LNCaP clone FGC (cell line): ENCODE results near the gene DOK5.

Source experiments
- DNase-seq: peaks from one replicate; pipeline ENCODE4 v3.0.0-alpha.2; 2011; ENCODE audit warnings: low read depth
- H3K4me3 ChIP-seq: 2 replicates; pipeline ENCODE4 v1.5.1; 2011; ENCODE audit warnings: mild to moderate bottlenecking, low read depth, low read length, control low read depth
- TF ChIP-seq, protein P1 (sequence below): IDR thresholded peaks from 2 replicates; pipeline ENCODE4 v1.5.1; 2012; ENCODE audit warnings: mild to moderate bottlenecking; ENCODE audit not compliant: control insufficient read depth, insufficient read depth; ENCODE audit errors: extremely low read depth

The DOK5 gene

DNA sequence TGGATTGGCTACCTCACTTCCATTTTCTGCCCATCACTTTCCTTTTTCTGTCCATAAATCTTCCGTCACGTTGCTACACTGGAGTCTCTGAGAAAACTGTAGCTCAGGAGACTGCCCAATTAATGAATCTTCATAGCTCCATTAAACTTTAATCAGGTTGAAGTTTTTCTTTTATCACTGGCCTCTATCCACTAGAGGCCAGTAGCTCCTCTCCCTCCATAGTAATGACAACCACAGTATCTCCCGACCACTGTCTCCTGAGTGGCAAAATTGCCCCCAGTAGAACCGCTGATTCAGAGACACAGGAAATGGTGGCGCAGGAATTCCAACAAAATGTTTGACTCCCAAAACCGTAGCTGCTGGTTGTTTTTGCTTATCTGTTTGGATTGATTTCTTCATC is 18.4 kb upstream of the DOK5 start:
- no peak for DNase-seq
- no peak overlapping the region for H3K4me3 ChIP-seq
- TF ChIP-seq, protein P1, sequence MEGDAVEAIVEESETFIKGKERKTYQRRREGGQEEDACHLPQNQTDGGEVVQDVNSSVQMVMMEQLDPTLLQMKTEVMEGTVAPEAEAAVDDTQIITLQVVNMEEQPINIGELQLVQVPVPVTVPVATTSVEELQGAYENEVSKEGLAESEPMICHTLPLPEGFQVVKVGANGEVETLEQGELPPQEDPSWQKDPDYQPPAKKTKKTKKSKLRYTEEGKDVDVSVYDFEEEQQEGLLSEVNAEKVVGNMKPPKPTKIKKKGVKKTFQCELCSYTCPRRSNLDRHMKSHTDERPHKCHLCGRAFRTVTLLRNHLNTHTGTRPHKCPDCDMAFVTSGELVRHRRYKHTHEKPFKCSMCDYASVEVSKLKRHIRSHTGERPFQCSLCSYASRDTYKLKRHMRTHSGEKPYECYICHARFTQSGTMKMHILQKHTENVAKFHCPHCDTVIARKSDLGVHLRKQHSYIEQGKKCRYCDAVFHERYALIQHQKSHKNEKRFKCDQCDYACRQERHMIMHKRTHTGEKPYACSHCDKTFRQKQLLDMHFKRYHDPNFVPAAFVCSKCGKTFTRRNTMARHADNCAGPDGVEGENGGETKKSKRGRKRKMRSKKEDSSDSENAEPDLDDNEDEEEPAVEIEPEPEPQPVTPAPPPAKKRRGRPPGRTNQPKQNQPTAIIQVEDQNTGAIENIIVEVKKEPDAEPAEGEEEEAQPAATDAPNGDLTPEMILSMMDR = peak; percentile 21; the same call in 1 of the 2 replicates

DNA sequence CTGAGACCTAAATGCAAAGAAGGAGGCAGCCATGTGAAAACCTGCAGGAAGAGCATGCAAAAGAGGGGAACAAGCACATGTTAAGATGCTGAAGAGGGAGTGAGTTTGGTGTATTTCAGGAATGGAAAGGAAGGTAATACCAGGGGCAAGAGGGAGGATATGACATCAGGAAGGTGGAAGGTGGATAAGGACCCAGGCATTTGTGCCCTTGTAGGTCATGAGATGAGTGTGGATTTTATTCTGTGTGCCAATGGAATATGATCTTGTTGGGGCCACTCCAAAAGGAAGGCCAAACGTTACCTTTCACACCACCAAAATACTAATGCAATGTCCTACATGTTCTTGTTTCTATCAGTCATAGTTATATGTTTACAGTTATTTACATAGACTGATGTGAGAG is 17.2 kb upstream of the DOK5 start:
- DNase-seq = no peak

DNA sequence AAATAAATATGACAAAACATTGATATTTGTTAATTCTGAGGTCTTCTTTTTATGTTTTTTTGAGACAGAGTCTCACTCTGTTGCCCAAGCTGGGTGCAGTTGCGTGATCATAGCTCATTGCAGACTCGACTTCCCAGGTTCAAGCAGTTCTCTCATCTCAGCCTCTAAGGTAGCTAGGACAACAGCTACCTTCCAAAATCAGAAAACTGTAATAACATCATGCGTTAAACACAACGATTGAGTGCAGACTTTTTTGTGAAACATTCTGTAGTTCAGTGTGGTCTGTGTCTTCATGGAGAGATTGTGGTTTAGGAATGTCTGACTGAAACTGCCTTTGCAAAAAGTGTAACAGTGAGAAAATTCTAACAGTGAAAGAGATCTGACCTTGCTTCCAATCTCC is 16.1 kb upstream of the DOK5 start:
- DNase-seq = no peak
- H3K4me3 ChIP-seq = no peak overlapping the region
- TF ChIP-seq, protein P1 = no peak

More for the DNA sequence above, 17.2 kb upstream of the DOK5 start:
- TF ChIP-seq, protein P1 = no peak
- H3K4me3 ChIP-seq = no peak overlapping the region

DNA sequence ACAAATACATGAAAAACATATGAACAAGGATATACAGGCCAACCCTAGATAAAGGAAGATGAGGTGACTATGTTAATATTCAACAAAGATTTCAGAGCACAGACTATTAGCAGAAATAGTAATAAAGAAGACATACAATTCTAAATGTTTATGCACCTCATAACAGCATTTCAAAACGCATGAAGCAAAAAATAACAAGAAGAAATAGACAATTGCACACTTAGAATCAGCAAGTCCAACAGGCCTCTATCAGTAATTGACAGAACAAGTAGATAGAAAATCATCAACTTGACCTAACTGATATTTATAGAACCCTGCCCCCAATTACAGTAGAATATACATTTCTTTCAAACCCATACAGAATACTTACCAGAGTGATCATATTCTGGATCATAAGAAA is 11.4 kb upstream of the DOK5 start:
- no peak for DNase-seq
- TF ChIP-seq, protein P1 = no peak
- no peak overlapping the region for H3K4me3 ChIP-seq

DNA sequence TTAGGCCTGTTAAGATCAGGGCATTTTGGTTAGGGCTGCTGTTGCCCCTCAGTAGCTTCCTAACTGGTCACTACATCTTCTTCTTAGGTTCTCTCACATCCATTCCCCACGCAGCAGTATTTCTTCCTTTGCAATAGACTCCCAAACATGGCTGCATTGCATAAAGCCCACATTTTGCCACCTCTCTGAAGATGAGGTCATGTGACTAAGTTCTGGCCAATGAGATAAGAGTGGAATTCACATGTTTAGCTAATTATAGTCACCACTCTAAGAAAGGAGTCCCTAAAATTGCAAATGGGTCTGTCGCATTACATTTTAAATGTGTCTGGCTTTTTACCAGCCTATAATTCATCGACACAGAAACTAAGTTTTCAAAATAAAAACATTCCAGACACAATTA is 9.3 kb upstream of the DOK5 start:
- no peak for DNase-seq
- no peak overlapping the region for H3K4me3 ChIP-seq
- TF ChIP-seq, protein P1 = no peak

DNA sequence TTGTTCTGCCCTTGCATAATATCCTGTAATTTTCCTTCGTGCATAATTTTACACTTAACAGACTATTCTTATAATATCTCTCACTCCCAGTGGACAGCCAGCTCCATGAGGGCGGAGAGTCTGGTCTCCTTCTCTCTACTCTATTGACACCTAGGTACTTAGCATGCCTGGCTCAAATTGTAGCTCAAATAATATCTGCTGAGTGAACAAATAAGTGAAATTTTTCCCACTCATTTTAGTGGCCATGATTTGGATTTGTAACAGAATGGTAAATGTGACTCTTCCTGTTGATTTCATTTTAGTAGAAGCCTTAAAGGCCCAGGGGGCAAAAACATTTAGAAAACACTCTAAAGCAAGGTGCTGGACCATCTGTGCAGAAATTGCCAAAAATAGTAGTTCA is 7.8 kb upstream of the DOK5 start:
- DNase-seq = no peak
- no peak overlapping the region for H3K4me3 ChIP-seq
- TF ChIP-seq, protein P1 = no peak

DNA sequence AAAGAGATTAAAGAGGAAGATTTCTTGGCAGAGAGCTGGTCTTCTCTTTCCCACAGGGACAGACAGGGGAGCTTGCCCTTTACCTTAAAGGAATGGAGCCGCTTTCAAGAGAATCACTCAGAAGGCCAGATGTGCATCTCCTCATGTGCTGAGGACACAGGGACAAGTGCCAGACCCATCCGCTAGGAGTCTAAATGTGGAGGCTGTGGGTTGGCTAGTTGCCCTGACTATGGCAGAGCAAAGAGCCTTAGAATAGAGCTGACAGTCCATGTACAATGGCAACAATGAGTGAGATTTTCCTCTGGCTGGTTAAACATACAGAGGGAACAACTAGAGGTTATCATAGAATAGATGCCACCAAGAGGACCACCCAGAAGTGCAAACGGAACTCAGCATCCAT is 7.3 kb upstream of the DOK5 start:
- TF ChIP-seq, protein P1 = no peak
- no peak overlapping the region for H3K4me3 ChIP-seq
- no peak for DNase-seq
